ENCODE data around the gene PIP.
"Not testable (repeated sequence)": the region's sequence is repeated elsewhere in the genome, so short reads cannot be mapped to it uniquely, and the experiment has no call there.

PIP gene

DNA sequence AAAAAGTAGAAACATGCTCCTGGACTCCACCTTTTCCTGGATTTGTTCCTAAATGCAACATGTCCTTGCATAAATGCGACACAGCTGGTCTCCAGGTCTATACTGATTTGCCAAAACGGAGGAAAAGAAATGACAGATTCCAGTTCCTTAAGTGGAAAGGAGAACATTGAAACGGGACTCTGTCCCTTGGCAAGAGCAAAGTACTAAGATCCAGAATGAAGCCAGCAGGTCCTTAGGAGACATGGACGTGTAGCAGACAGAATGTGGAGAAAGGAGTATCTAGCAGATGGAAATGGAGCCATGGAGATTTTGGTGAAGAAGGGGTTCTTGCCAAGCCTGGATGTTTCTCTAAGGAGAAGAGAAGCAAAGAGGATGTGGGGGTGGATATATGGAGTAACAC is 16.2 kb downstream of the PIP start:
- DNase-seq (no peak), ATAC-seq (no peak)
- Mint-ChIP-seq H3K9me3 (peaks cover 5 to 10% of the 10 kb centered on the region in 2 donors), H3K27ac (no peak overlapping the region), H3K27me3 (no peaks in the 10 kb centered on the region), H3K4me1 (no peaks in the 10 kb centered on the region), H3K4me3 (no peak overlapping the region)

DNA sequence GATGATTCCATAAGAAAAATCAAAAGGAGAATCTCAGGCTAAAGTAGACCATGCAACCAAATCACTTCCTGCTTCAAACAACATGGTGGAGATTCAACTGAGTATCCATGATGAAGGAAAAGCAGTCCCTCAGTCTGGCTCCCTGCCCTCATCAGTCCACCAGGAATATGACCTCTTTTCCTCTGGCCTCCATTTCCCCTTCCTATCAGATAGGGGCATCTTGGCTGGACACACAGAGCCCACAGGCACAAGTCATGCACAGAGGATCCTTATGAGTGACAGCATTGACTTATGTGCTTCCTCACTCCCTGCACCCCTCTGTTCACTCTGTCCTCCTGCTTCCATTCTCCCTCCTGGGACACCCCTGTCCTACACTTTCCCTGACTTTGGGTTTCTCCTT is 16.8 kb downstream of the PIP start:
- DNase-seq = no peak

DNA sequence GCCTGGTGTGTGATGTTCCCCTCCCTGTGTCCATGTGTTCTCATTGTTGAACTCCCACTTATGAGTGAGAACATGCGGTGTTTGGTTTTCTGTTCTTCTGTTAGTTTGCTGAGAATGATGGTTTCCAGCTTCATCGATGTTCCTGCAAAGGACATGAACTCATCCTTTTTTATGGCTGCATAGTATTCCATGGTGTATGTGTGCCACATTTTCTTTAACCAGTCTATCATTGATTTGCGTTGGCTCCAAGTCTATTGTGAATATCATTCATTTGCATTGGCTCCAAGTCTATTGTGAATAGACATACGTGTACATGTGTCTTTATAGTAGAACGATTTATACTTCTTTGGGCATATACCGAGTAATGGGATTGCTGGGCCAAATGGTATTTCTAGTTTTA is 18.8 kb downstream of the PIP start:
- not testable (repeated sequence) for H3K4me1 Mint-ChIP-seq, ATAC-seq, H3K4me3 Mint-ChIP-seq, H3K27ac Mint-ChIP-seq, DNase-seq, H3K27me3 Mint-ChIP-seq
- H3K9me3 Mint-ChIP-seq = peaks cover 5 to 10% of the 10 kb centered on the region in 2 donors

More for the DNA sequence above, 16.8 kb downstream of the PIP start:
- Mint-ChIP-seq H3K27ac (no peak overlapping the region), H3K27me3 (no peaks in the 10 kb centered on the region), H3K9me3 (peaks cover 5 to 10% of the 10 kb centered on the region in 2 donors), H3K4me3 (no peak overlapping the region), H3K4me1 (no peaks in the 10 kb centered on the region)
- ATAC-seq = no peak

GRCh38 chr7:143158617-143159016 is 26.7 kb downstream of the PIP start:
- H3K4me3 Mint-ChIP-seq, H3K4me1 Mint-ChIP-seq, H3K27me3 Mint-ChIP-seq, DNase-seq, H3K27ac Mint-ChIP-seq, H3K9me3 Mint-ChIP-seq, ATAC-seq: not testable (repeated sequence)

GRCh38 chr7:143171697-143172096 is 39.8 kb downstream of the PIP start:
- Mint-ChIP-seq H3K27ac (no peak overlapping the region), H3K4me1 (no peaks in the 10 kb centered on the region), H3K4me3 (no peak overlapping the region), H3K9me3 (peaks cover under 1% of the 10 kb centered on the region in 2 donors), H3K27me3 (no peaks in the 10 kb centered on the region)
- ATAC-seq (no peak), DNase-seq (no peak)

- Mint-ChIP-seq H3K4me1 (no peaks in the 10 kb centered on the region), H3K4me3 (no peak overlapping the region), H3K9me3 (peaks cover 0 to 3% of the 10 kb centered on the region in 2 donors), H3K27ac (no peak overlapping the region), H3K27me3 (no peaks in the 10 kb centered on the region)
- DNase-seq = no peak
- ATAC-seq = no peak
These were observed 40.5 kb downstream of the PIP start for GRCh38 chr7:143172354-143172753.

DNA sequence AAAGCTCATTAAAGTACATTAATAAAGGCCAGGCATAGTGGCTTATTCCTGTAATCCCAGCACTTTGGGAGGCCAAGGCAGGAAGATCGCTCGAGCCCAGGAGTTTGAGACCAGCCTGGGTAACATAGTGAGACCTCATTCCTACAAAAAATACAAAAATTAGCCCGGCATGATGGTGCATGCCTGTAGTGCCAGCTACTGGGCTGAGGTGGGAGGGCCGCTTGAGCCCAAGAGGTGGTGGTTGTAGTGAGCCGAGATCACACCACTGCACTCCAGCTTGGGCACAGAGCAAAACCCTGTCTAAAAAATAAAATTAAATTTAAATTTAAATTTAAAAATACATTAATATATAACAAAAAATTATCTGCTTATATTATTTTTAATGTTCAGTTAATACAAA is 44.3 kb downstream of the PIP start:
- Mint-ChIP-seq H3K9me3 (peaks cover 8 to 33% of the 10 kb centered on the region in 2 donors), H3K27me3 (peaks cover 14% of the 10 kb centered on the region), H3K27ac (no peak overlapping the region), H3K4me3 (no peak overlapping the region), H3K4me1 (peaks cover 1% of the 10 kb centered on the region)
- DNase-seq (no peak), ATAC-seq (no peak)

DNA sequence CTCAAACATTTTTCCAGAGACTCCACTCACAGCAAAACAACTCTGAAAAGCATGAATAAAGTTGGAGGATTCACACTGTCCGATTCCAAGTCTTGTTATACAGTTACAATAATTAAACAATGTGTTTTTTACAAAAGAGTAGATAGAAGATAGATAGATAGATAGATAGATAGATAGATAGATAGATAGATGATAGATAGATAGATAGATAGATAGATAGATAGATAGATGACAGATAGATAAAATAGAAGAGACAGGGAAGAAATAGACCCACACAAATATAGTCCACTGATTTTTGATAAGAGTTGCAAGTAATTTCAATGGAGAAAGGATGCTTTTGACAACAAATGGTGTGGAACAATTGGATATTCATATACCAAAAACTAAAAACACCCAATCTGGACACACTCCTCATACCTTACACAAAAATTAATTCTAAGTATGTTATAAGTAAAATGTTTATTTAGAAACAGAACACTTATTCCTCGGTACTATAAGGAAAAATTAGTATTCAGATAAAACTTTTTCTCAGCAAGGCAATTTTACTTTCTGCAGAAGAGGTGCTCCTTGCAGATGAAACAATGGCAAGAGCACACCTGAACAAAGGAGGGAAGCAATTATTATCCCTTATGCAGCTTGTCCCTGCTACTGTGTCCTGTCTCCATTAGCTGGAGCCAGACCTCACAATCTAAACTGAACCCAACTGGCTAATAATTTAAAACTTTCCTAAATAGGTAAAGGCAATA is 45.7 kb downstream of the PIP start:
- H3K9me3 Mint-ChIP-seq = peaks cover 8 to 33% of the 10 kb centered on the region in 2 donors
- no peak for DNase-seq
- ATAC-seq = no peak
- H3K4me3 Mint-ChIP-seq = no peak overlapping the region
- no peak overlapping the region for H3K27ac Mint-ChIP-seq
- H3K27me3 Mint-ChIP-seq = peaks cover 20% of the 10 kb centered on the region
- H3K4me1 Mint-ChIP-seq = peaks cover 7% of the 10 kb centered on the region

GRCh38 chr7:143180771-143181170 is 48.9 kb downstream of the PIP start:
- DNase-seq, ATAC-seq, H3K27ac Mint-ChIP-seq, H3K4me1 Mint-ChIP-seq, H3K4me3 Mint-ChIP-seq: not testable (repeated sequence)
- Mint-ChIP-seq H3K9me3 (peaks cover 8 to 33% of the 10 kb centered on the region in 2 donors), H3K27me3 (peaks cover 32% of the 10 kb centered on the region)

GRCh38 chr7:143181349-143181748 is 49.5 kb downstream of the PIP start:
- H3K27ac Mint-ChIP-seq = no peak overlapping the region
- H3K27me3 Mint-ChIP-seq = peaks cover 32% of the 10 kb centered on the region
- no peak for ATAC-seq
- DNase-seq = no peak
- H3K4me3 Mint-ChIP-seq = no peak overlapping the region
- peaks cover 7% of the 10 kb centered on the region for H3K4me1 Mint-ChIP-seq
- H3K9me3 Mint-ChIP-seq = peaks cover 8 to 33% of the 10 kb centered on the region in 2 donors

DNA sequence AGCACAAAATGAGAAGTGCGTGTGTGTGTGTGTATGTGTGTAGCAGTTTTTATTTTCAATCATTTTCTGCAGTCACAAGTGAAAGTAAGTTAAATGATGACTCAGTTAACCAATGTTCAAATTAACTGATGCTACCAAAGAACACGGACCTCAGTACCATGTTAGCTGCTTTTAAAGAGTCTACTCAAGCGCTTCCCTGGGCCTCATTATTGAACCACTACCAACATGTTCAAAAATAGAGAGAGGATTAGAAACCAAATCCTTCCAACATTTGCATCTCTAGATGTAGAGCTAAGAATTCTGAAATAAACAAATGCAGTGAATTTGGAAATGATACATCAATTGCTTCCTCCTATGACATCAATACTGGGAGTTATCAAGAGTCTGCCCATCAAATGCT is 51.1 kb downstream of the PIP start, which contains the start of gene TAS2R39:
TSS of gene TAS2R39 (plus strand) at position 396 of the 400 bp plus-strand sequence. CDS start at position 396, 0 bp downstream.
- ATAC-seq (no peak), DNase-seq (no peak)
- Mint-ChIP-seq H3K4me1 (peaks cover 7% of the 10 kb centered on the region), H3K27me3 (peaks cover 32% of the 10 kb centered on the region), H3K4me3 (no peak within 1 kb of the TSS), H3K9me3 (peaks cover 4 to 23% of the 10 kb centered on the region in 2 donors), H3K27ac (no peak within 1 kb of the TSS)

DNA sequence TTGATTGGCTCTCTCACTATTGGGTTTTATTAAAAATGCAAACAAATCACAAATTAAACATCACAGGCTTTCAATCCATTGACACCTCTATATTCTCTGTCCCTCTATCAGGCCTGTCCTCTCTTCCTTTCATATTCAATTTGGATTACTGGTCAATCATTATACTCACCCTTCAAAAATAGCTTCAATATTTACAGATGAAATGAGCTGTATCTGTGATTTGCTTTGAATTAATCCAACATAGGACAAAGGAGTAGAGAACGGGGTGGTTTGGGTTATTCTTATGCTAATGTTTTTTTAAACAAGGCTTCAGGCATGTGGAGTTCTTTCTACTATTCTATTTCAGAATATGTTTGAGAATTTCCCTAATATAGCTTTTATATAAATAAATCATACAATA is 53.7 kb downstream of the PIP start:
- DNase-seq (no peak), ATAC-seq (no peak)
- Mint-ChIP-seq H3K4me1 (peaks cover 7% of the 10 kb centered on the region), H3K9me3 (peaks cover 0 to under 1% of the 10 kb centered on the region in 2 donors), H3K27me3 (peaks cover 19% of the 10 kb centered on the region), H3K27ac (no peak overlapping the region), H3K4me3 (no peak overlapping the region)

DNA sequence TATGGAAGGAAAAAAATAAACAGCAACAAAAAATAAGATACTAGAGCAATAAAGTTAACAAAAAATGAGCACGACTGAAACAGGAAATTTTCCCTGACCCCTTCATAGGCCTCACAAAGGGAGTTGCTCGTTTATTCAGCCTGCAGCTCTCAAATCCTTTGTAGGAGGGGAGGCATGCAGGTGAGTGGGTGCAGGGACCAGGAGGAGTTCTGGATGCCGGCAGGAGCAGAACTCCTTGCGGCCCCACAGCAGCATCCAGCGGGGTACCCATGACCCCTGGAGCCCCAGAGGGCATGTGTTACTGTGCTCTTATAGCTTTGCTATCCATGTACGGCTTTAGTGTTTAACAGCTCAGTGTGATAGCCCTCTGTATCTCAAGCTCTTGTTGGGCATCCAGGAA is 57.1 kb downstream of the PIP start:
- ATAC-seq (no peak), DNase-seq (no peak)
- no peaks in the 10 kb centered on the region for H3K9me3 Mint-ChIP-seq
- H3K4me3 Mint-ChIP-seq = no peak overlapping the region
- H3K27ac Mint-ChIP-seq = no peak overlapping the region
- no peaks in the 10 kb centered on the region for H3K4me1 Mint-ChIP-seq
- peaks cover 8% of the 10 kb centered on the region for H3K27me3 Mint-ChIP-seq
